ENCODE data around the gene SCGN. TPM values are rescaled to one million over a fixed set of nuclear protein-coding genes. Genes with fewer than 3 reads are reported as not detected.

The SCGN gene
- total RNA-seq, 1 donor from 2014 or later = not detected

- H3K27ac Mint-ChIP-seq (ENCODE audit: unreplicated experiment) = no peak overlapping the region
- no peaks in the 10 kb centered on the region for H3K36me3 Mint-ChIP-seq (ENCODE audit: low read depth)
- no peak for DNase-seq (ENCODE audit: low spot score)
- H3K4me3 Mint-ChIP-seq (ENCODE audit: unreplicated experiment) = no peak overlapping the region
- no peaks in the 10 kb centered on the region for H3K4me1 Mint-ChIP-seq (ENCODE audit: low read depth)
- TF ChIP-seq, protein P1, sequence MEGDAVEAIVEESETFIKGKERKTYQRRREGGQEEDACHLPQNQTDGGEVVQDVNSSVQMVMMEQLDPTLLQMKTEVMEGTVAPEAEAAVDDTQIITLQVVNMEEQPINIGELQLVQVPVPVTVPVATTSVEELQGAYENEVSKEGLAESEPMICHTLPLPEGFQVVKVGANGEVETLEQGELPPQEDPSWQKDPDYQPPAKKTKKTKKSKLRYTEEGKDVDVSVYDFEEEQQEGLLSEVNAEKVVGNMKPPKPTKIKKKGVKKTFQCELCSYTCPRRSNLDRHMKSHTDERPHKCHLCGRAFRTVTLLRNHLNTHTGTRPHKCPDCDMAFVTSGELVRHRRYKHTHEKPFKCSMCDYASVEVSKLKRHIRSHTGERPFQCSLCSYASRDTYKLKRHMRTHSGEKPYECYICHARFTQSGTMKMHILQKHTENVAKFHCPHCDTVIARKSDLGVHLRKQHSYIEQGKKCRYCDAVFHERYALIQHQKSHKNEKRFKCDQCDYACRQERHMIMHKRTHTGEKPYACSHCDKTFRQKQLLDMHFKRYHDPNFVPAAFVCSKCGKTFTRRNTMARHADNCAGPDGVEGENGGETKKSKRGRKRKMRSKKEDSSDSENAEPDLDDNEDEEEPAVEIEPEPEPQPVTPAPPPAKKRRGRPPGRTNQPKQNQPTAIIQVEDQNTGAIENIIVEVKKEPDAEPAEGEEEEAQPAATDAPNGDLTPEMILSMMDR (IDR thresholded peaks at IDR 0.05) = no peak
- no peaks in the 10 kb centered on the region for H3K9me3 Mint-ChIP-seq (ENCODE audit: low read depth)
- H3K27me3 Mint-ChIP-seq (ENCODE audit: low read depth) = peaks cover 59% of the 10 kb centered on the region
Measured at GRCh38 chr6:25641940-25642666, 9.9 kb upstream of the SCGN start.

- H3K4me1 Mint-ChIP-seq (ENCODE audit: low read depth) = no peaks in the 10 kb centered on the region
Measured at GRCh38 chr6:25642667-25643328, 9.2 kb upstream of the SCGN start.

DNA sequence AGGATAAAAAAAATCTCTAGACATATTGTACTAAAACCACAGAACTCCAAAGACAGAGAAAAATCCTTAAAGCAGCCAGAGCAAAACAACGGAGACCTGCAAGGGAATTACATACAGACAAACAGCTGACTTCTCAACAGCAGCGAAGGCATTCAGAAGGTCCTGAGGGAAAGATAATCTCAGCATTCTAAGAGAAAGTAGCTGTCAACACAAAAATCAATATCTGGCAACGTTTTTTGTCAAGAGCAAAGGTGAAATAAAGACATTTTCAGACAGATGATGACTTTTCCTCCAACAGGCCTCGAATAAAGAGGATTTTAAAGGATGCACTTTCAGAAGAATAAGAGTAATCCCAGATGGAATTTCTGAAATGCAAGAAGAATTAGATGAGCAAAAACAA is 6.1 kb upstream of the SCGN start:
- Mint-ChIP-seq H3K27ac (ENCODE audit: unreplicated experiment) (no peak overlapping the region), H3K36me3 (ENCODE audit: low read depth) (no peaks in the 10 kb centered on the region), H3K4me3 (ENCODE audit: unreplicated experiment) (no peak overlapping the region), H3K4me1 (ENCODE audit: low read depth) (no peaks in the 10 kb centered on the region), H3K9me3 (ENCODE audit: low read depth) (no peaks in the 10 kb centered on the region), H3K27me3 (ENCODE audit: low read depth) (peaks cover 68% of the 10 kb centered on the region)
- no peak for DNase-seq (ENCODE audit: low spot score)
- TF ChIP-seq, protein P1 (IDR thresholded peaks at IDR 0.05) = no peak

More at GRCh38 chr6:25642667-25643328, 9.2 kb upstream of the SCGN start:
- H3K27me3 Mint-ChIP-seq (ENCODE audit: low read depth) = peaks cover 61% of the 10 kb centered on the region
- no peaks in the 10 kb centered on the region for H3K36me3 Mint-ChIP-seq (ENCODE audit: low read depth)
- no peaks in the 10 kb centered on the region for H3K9me3 Mint-ChIP-seq (ENCODE audit: low read depth)
- DNase-seq (ENCODE audit: low spot score) = no peak
- H3K4me3 Mint-ChIP-seq (ENCODE audit: unreplicated experiment) = no peak overlapping the region
- TF ChIP-seq, protein P1 (IDR thresholded peaks at IDR 0.05) = no peak
- H3K27ac Mint-ChIP-seq (ENCODE audit: unreplicated experiment) = no peak overlapping the region

- Mint-ChIP-seq H3K27me3 (ENCODE audit: low read depth) (peaks cover 57% of the 10 kb centered on the region), H3K27ac (ENCODE audit: unreplicated experiment) (no peak overlapping the region), H3K4me3 (ENCODE audit: unreplicated experiment) (no peak overlapping the region), H3K9me3 (ENCODE audit: low read depth) (no peaks in the 10 kb centered on the region), H3K4me1 (ENCODE audit: low read depth) (peaks cover 7% of the 10 kb centered on the region), H3K36me3 (ENCODE audit: low read depth) (no peaks in the 10 kb centered on the region)
- TF ChIP-seq, protein P1 (IDR thresholded peaks at IDR 0.05) = no peak
- DNase-seq (ENCODE audit: low spot score) = no peak
Measured at GRCh38 chr6:25649611-25650010, 2.4 kb upstream of the SCGN start.

GRCh38 chr6:25655723-25656122 is 3.7 kb downstream of the SCGN start:
- Mint-ChIP-seq H3K27me3 (ENCODE audit: low read depth) (peaks cover 36% of the 10 kb centered on the region), H3K9me3 (ENCODE audit: low read depth) (no peaks in the 10 kb centered on the region), H3K27ac (ENCODE audit: unreplicated experiment) (no peak overlapping the region), H3K4me3 (ENCODE audit: unreplicated experiment) (no peak overlapping the region), H3K4me1 (ENCODE audit: low read depth) (peaks cover 7% of the 10 kb centered on the region), H3K36me3 (ENCODE audit: low read depth) (no peaks in the 10 kb centered on the region)
- TF ChIP-seq, protein P1 (IDR thresholded peaks at IDR 0.05) = no peak
- no peak for DNase-seq (ENCODE audit: low spot score)
